ENCODE measurements around the gene GDPD3.
"Not testable (repeated sequence)": the region's sequence is repeated elsewhere in the genome, so short reads cannot be mapped to it uniquely, and the experiment has no call there.

GDPD3 gene, protein sequence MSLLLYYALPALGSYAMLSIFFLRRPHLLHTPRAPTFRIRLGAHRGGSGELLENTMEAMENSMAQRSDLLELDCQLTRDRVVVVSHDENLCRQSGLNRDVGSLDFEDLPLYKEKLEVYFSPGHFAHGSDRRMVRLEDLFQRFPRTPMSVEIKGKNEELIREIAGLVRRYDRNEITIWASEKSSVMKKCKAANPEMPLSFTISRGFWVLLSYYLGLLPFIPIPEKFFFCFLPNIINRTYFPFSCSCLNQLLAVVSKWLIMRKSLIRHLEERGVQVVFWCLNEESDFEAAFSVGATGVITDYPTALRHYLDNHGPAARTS

DNA sequence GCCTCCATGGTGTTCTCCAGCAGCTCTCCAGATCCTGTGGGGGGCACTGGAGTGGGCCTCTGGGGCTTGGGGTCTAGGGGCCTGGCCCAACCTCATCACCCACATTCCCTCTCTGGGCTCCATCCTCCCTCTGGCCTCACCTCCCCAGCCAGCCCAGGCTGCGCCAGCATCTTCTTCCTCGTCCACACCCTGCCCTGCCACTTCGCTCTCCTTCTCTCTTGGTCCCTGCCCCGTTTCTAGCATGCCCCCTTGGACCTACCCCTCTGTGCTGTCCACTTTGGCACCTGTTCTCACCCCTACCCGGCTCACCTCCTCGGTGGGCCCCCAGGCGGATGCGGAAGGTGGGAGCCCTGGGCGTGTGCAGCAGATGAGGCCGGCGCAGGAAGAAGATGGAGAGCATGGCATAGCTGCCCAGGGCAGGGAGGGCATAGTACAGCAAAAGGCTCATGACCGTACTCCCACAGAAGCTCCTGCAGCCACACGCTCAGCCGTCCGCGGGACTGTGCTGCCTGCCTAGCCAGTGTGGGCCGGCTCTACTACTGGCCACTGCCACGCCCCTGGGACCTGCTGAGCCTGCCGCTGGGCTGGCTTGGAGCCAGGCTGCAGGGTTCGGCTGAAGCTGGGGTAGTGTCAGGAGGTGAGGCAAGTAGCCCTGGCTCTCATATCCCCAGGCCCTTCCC, at the start of gene GDPD3:
Gene GDPD3 (minus strand): TSS at position 507 of the 680 bp plus-strand sequence. CDS start 59 bp downstream, at position 448.
- DNase-seq, result no peak

DNA sequence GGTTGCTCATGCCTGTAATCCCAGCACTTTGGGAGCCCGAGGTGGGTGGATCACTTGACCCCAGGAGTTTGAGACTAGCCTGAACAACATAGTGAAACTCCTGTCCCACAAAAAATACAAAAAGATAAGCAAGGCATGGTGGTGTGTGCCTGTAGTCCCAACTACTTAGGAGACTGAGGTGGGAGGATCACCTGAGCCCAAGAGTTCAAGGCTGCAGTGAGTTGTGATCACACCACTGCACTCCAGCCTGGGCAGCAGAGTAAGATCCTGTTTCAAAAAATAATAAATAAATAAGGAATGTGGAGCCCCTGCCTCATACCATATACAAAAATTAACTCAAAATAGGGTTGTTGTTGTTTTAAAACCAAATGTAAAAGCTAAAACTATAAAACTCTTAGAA, 43.9 kb upstream of the GDPD3 start:
- no peak for DNase-seq

DNA sequence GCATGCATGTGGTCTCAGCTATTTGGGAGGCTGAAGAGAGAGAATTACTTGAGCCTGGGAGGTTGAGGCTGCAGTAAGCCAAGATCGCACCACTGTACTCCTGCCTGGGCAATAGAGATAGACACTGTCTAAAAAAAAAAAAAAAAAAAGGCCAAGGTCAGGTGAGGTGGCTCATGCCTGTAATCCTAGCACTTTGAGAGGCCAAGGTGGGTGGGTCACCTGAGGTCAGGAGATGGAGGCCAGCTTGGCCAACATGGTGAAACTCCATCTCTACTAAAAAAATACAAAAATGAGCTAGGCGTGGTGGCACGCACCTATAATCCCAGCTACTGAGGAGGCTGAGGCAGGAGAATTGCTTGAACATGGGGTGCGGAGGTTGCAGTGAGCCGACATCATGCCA, 41.9 kb upstream of the GDPD3 start:
- DNase-seq, result no peak

GRCh38 chr16:30152517-30152916, 39.2 kb upstream of the GDPD3 start:
- no peak for DNase-seq

DNA sequence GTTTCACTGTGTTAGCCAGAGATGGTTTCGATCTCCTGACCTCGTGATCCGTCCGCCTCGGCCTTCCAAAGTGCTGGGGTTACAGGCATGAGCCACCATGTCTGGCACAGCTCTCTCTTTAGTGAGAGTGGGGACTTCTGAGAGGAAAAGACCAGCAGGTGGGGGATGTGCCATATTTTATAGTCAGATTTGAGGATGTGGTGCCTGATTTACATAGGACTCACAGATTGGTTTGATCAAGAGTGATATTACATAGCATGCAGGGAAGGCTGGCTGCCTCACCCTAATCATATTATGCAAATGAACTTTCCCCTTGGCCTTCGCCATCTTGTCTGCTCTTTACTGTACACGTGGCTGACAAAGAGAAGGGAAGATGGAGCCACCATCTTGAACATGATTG, 37.8 kb upstream of the GDPD3 start:
- no peak for DNase-seq

GRCh38 chr16:30149250-30149930, 36.1 kb upstream of the GDPD3 start:
- DNase-seq, result no peak

GRCh38 chr16:30147843-30148510, 34.6 kb upstream of the GDPD3 start:
- no peak for DNase-seq

GRCh38 chr16:30145657-30146056, 32.3 kb upstream of the GDPD3 start:
- DNase-seq, result no peak

DNA sequence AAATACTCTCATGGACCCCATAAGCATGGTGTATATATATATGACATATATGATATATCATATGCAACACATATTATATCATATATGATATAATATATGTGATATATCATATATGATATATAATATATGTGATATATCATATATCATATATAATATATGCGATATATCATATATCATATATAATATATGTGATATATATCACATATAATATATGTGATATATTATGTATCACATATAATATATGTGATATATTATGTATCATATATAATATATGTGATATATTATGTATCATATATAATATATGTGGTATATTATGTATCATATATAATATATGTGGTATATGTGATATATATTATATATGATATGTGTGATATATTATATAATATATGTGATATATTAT, 31.6 kb upstream of the GDPD3 start:
- no peak for DNase-seq

DNA sequence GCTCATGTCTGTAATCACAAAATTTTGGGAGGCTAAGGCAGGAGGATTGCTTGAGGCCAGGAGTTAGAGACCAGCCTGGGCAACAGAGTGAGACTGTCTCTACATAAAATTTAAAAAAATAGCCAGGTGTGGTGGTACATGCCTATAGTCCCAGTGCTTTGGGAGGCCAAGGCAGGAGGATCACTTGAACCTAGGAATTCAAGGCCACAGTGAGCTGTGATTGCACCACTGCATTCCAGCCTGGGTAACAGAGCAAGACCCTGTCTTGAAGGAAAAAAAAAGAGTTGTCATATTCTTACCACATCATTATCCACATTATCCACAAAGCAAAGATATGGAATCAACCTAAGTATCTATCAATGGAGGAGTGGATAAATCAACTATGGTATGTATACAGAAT, 30.7 kb upstream of the GDPD3 start:
- no peak for DNase-seq

DNA sequence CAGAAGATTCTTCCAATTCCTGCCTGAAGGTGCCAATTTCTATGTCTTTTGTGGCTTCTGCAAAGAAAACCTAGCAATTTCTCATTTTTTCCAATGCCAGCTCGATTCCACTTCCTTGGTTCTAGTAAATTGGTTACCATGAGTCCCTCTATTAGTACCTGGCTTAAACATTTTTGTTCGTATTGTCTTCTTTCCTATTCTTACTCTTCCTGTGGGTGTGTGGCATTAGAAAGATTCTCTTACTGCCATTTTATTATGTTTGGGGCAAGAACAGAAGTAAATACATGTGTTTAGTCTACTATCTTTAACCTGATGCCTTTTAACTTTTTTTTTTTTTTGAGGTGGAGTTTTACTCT, 30.0 kb upstream of the GDPD3 start:
- no peak for DNase-seq

DNA sequence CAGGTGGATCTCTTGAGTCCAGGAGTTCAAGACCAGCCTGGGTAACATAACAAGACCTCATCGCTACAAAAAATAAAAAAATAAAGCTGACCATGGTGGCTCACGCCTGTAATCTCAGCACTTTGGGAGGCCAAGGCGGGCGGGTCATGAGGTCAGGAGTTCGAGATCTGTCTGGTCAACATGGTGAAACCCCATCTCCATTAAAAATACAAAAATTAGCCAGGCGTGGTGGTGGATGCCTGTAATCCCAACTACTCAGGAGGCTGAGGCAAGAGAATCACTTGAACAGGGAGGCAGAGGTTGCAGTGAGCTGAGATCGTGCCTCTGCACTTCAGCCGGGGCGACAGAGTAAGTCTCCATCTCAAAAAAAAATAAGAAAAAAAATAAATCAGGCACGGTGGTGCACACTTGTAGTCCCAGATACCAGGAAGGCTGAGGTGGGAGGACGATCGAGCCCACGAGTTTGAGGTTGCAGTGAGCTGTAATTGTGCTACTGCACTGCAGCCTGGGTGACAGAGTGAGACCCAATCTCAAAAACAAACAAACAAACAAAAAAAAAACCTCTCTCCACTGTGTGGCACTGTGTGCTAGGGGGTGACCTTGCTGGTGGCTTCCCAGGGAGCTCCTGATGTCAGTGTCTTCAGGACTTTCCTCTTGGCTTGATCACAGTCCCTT, 29.5 kb upstream of the GDPD3 start:
- DNase-seq, result peak; percentile 32

DNA sequence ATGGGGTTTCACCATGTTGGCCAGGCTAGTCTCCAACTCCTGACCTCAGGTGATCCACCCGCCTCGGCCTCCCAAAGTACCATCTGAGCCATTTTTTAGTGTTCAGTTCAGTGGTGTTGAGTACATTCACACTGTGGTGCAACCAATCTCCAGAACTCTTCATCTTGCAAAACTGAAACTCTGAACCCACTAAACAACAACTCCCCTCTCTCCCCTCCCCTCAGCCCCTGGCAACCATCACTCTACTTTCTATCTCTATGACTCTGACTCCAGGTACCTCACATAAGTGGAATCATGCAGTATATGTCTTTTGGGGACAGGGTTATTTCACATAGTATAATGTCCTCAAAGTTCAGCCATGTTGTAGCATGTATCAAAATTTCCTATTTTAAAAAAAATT, 28.4 kb upstream of the GDPD3 start:
- no peak for DNase-seq

DNA sequence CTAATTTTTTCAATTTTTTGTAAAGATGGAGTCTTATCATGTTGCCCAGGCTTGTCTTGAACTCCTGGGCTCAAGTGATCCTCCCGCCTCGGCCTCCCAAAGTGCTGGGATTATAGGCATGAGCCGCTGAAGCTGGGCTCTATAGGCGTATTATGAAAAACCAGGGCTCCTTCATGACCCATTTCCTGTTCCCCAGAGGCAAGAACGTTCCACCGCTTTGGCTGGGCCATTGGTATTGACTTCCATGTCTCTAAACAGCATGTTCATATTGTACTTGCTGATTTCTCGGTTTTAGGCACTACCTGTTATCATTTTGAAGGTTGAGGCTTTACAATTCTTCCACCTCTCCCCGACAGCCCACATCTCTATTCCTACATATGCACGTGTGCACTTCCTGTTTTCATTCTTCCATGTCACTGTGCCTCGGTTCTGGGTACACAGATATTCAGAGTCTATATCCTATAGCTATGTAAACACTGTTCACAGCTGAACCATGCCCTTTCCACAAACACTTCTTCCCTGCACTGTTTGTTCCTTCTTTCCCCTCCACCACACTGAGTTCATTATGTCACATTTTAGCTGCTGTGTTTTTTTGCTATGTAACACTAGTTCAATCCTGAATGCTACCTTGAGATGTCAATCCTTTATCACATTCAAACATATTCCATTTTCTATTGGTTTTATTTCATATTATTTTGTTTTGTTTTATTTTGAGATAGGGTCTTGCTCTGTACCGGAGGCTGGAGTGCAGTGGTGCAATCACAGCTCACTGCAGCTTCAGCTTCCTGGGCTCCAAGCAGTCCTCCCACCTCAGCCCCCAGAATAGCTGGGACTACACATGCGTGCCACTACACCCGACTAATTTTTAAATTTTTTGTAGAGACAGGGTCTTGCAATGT, 26.5 kb upstream of the GDPD3 start:
- DNase-seq, result no peak

DNA sequence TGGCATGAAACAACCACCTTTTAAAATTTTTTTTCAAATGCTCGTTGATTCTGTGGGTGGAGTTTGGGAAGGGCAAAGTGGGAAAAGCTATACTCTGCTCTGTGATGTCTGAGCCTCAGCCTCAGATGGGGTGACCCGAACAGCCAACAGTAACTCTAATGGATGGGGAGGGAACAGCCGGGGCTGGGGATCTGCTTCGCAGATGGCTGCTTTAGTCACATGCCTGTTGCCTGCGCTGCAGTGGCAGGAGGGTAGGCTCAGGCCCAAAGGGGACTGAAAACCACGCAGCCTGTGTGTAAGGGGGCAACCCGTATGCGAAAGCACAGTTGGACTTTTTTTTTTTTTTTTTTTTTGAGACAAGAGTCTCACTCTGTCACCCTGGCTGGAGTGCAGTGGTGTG, 24.6 kb upstream of the GDPD3 start:
- no peak for DNase-seq

DNA sequence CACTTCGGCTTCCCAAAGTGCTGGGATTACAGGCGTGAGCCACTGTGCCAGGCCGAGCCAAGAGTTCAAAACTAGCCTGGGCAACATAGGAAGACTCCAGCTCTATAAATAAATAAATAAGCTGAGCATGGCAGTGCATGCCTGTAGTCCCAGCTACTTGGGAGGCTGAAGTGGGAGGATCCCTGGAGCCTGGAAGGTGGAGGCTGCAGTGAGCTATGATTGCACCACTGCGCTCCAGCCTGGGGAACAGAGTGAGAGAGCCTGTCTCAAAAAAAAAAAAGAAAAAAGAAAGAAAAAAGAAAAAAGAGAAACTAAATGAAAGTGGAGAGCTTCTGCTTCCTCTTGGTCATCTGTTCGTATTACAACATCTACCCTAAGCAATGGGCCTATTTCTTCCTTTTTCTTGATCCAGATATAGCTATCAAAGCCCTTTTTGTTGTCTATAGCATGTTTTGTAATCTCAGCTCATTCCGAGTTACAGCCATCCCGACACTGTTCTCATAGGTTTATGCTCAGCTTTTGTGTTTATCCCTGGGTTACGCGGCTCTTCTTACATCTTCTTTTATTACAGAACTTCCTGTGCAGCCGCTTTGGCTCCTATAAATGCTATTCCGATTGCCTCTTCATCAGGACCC, 23.8 kb upstream of the GDPD3 start:
- no peak for DNase-seq

- no peak for DNase-seq
These were observed 19.3 kb upstream of the GDPD3 start for GRCh38 chr16:30132591-30132990.

DNA sequence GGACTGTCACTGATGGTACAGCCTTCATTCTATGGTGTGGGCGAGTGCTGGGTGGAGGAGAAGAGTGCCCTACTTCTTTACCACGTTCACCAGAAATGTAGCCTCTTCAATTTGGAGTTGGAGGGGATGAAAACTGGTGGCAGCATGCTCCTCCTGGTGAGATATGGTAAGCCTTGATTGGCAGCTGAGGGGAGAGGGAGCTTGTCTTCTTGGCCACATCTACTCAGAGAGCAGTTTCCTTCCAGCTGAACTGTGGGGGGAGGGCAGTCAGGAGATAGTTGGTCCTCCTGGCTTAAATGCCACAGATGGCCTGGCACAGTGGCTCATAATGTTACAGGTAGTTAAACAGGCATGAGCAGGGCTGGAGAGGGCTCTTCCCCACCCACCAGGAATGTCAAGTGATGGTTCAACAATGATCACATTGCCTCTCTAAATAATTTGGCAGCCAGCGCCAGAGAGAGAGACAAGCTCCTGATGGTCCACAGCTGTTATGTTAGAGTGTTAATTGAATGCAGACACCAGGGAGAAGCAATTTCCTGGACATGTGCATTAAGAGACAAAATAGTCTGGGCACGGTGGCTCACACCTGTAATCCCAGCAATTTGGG, 18.6 kb upstream of the GDPD3 start:
- DNase-seq, result peak; percentile 5

DNA sequence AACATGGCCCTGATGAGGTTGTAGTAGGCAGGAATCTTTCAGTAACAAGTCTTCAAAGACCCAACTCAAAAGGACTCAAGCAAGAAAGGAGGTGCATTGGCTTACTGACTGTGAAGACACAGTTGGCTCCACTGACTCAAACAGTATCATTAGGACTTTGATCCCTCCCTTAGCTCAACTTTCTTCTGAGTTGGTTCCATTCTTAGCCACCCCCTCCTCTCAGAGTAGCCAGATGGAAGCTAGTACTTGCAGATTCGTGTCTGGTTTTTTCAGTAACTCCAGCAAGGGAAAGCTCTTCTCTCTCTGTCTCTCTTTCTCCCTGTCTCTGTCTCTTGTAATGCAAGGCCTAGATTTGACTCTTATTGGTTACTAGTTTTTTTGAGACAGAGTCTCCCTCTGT, 14.7 kb upstream of the GDPD3 start:
- no peak for DNase-seq

- not testable (repeated sequence) for DNase-seq
These were observed 12.4 kb upstream of the GDPD3 start for GRCh38 chr16:30125690-30126089.

- no peak for DNase-seq
These were observed 11.6 kb upstream of the GDPD3 start for GRCh38 chr16:30124985-30125379.
